Fibroblast of lung (primary cell): ENCODE data around the gene PPIH. TPM values are rescaled to one million over a fixed set of nuclear protein-coding genes. Genes with fewer than 3 reads are reported as not detected.
"Not testable (repeated sequence)": the region's sequence is repeated elsewhere in the genome, so short reads cannot be mapped to it uniquely, and the experiment has no call there.

Source experiments
- DNase-seq, 2 donors: peaks; one replicate each; pipeline versions ENCODE4 v3.0.0 to v3.0.0-alpha.2; 2010; ENCODE audit warnings: low read depth in 2 of 2
- H2AFZ ChIP-seq: 2 replicates; pipeline ENCODE4 v1.5.1; 2012; ENCODE audit warnings: low read length, control low read depth, inconsistent platforms
- H3K27ac ChIP-seq: 2 replicates; pipeline ENCODE4 v1.5.1; 2011; ENCODE audit warnings: low read length, control low read depth; ENCODE audit not compliant: insufficient read depth
- H3K27me3 ChIP-seq: 2 replicates; pipeline ENCODE4 v1.5.1; 2011; ENCODE audit warnings: mild to moderate bottlenecking, low read length; ENCODE audit not compliant: control insufficient read depth, insufficient read depth
- H3K36me3 ChIP-seq: 2 replicates; pipeline ENCODE4 v1.5.1; 2011; ENCODE audit warnings: low read length; ENCODE audit not compliant: control insufficient read depth, insufficient read depth
- H3K4me1 ChIP-seq: 2 replicates; pipeline ENCODE4 v1.5.1; 2011; ENCODE audit warnings: low read length; ENCODE audit not compliant: control insufficient read depth, insufficient read depth; ENCODE audit errors: extremely low read depth
- H3K4me2 ChIP-seq: 2 replicates; pipeline ENCODE4 v1.5.1; 2011; ENCODE audit warnings: low read length, control low read depth; ENCODE audit not compliant: insufficient read depth; ENCODE audit errors: extremely low read depth
- H3K4me3 ChIP-seq, 4 experiments: fragments of 200-600 bp in 1 of 4; sonication (generic) in 1 of 4; replicated peaks in 1 of 4; 2 replicates each; pipeline ENCODE4 v1.5.1; 2011 to 2016; ENCODE audit warnings: low read length in 4 of 4, low read depth in 3 of 4, mild to moderate bottlenecking in 3 of 4, control low read depth in 2 of 4, inconsistent platforms in 1 of 4, mixed read lengths in 1 of 4; ENCODE audit not compliant: insufficient read depth in 1 of 4; ENCODE audit errors: control extremely low read depth in 1 of 4
- H3K79me2 ChIP-seq: 2 replicates; pipeline ENCODE4 v1.5.1; 2012; ENCODE audit warnings: mild to moderate bottlenecking, low read length, inconsistent platforms; ENCODE audit not compliant: control insufficient read depth, insufficient read depth
- H3K9ac ChIP-seq: 2 replicates; pipeline ENCODE4 v1.5.1; 2011; ENCODE audit warnings: mild to moderate bottlenecking, low read length, control low read depth; ENCODE audit not compliant: insufficient read depth
- H3K9me3 ChIP-seq: 2 replicates; pipeline ENCODE4 v1.5.1; 2012; ENCODE audit warnings: low read depth, low read length; ENCODE audit not compliant: control insufficient read depth, insufficient read depth
- H4K20me1 ChIP-seq: 2 replicates; pipeline ENCODE4 v1.5.1; 2011; ENCODE audit warnings: low read length; ENCODE audit not compliant: control insufficient read depth, insufficient read depth; ENCODE audit errors: extremely low read depth
- EZH2 ChIP-seq: IDR thresholded peaks from 2 replicates; pipeline ENCODE4 v1.5.1; 2012; ENCODE audit warnings: low read length, control low read depth, mild to moderate bottlenecking; ENCODE audit errors: missing control alignments
- polyA plus RNA-seq, 2 donors: library from polyadenylated mRNA; depleted of rRNA in 1 of 2; stranded (reverse) in 1 of 2; unstranded in 1 of 2; fragments of >200 nt; gene quantifications; 2 replicates each; pipeline ENCODE4 v1.2.1, GENCODE V29; 2011 to 2012; ENCODE audit warnings: missing spikeins in 1 of 2
- total RNA-seq: library from RNA; depleted of rRNA; stranded (reverse); fragments of >200 nt; gene quantifications from 2 replicates; pipeline ENCODE4 v1.2.1, GENCODE V29; 2014
- TF ChIP-seq, protein P1 (sequence below), 2 donors: IDR thresholded peaks in 1 of 2; conservative IDR thresholded peaks in 1 of 2; 1 replicate in 1 of 2; 2 replicates in 1 of 2; pipeline ENCODE4 v1.5.1; 2011 to 2012; ENCODE audit warnings: low read length in 2 of 2, control low read depth in 1 of 2, inconsistent platforms in 1 of 2, low read depth in 1 of 2, mild to moderate bottlenecking in 1 of 2

The PPIH gene
- total and polyA plus RNA-seq, 2 donors (not counting 1 experiment from before 2014, with no cell fraction given): 19.0 to 32.3 TPM

DNA sequence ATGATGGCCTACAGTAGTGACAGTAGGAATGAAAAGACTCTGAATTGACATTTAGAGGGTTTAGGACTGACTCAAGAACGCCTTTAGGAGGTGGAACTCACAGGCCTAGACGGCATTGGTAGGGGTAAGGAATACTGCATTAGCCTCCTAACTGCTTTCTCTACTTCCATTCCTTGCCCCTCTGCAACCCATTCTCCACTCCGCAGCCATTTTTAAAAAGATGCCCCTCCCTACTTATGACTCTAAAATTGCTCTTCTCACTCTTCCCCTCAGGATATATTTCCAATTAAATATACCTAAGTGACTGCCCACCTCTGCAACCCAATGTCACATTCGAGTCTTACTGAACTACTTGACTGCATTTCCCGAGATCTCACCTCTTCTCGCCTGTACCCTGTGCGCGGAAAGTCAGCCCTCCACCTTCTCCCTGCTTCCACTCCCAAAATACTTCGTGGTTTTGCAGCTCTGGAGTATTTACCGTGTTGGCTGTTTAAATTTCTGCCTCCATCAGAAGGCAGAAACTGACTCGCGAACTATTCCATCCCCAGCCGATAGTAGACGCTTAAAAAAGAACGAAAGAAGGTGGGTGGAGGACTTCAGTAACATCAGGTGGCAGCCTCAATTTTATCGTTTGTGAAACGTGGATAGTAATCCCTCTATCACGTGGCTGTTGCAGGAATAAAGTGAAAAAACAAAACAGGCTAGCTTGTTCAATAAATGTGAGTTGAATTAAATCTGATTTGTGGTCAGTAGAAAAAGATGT, 22.9 kb downstream of the PPIH start:
- Histone ChIP-seq H3K4me2 (peak overlapping the region; percentile 48), H3K9ac (no peak overlapping the region), H3K36me3 (peaks cover 3% of the 10 kb centered on the region), H3K9me3 (no peaks in the 10 kb centered on the region), H3K79me2 (peaks cover 33% of the 10 kb centered on the region), H2AFZ (peak overlapping the region; percentile 79), H3K27ac (peak overlapping the region; percentile 81), H3K4me3 (peak overlapping the region; percentile 52 to 91 (median 72)), H4K20me1 (peaks cover 3% of the 10 kb centered on the region), H3K27me3 (no peaks in the 10 kb centered on the region), H3K4me1 (peaks cover 12% of the 10 kb centered on the region)
- peak; percentile 39 to 40 for DNase-seq
- TF ChIP-seq EZH2: no peak
- TF ChIP-seq, protein P1, sequence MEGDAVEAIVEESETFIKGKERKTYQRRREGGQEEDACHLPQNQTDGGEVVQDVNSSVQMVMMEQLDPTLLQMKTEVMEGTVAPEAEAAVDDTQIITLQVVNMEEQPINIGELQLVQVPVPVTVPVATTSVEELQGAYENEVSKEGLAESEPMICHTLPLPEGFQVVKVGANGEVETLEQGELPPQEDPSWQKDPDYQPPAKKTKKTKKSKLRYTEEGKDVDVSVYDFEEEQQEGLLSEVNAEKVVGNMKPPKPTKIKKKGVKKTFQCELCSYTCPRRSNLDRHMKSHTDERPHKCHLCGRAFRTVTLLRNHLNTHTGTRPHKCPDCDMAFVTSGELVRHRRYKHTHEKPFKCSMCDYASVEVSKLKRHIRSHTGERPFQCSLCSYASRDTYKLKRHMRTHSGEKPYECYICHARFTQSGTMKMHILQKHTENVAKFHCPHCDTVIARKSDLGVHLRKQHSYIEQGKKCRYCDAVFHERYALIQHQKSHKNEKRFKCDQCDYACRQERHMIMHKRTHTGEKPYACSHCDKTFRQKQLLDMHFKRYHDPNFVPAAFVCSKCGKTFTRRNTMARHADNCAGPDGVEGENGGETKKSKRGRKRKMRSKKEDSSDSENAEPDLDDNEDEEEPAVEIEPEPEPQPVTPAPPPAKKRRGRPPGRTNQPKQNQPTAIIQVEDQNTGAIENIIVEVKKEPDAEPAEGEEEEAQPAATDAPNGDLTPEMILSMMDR (conservative IDR thresholded peaks at IDR 0.05 in 1 of 2, IDR thresholded peaks at IDR 0.05 in 1 of 2; ENCODE audit: low read depth in 1 of 2, low read length in 2 of 2): no peak

DNA sequence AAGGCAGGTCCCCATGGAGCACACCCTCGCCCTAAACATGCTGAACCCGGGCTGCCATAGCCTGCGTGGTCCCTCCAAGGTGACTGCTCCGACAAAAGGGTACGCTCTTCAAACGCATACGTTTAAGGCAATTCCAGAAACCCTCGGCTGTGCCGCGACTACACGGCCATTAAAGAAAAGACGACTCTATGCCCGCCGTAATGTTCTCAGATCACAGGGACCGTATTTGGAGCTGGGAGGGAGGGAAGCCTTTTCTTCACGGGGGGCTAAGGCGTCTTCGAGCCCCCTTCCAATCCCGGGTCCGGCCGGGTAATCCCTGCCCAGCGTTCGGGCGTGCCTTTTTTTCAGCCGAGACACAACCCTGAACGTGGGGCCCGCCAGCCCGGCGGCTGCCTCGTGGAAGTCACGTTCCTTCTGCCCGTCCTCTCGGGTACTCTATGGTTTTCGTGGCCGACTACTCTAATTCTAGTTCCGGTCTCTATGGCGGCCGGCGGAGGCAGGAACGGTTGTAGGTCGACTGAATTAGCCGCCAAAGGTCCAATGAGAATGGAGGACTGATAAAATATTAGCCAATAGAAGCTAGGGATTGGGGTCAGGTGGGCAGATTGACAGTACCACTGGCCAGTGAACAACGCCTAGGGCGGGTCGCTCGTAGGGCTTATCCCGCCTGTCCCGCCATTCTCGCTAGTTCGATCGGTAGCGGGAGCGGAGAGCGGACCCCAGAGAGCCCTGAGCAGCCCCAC, 23.7 kb downstream of the PPIH start, which contains the start of gene YBX1:
TSS of gene YBX1 (plus strand) at position 678 of the 743 bp plus-strand sequence. CDS start 148 bp downstream, outside the sequence.
- H4K20me1 ChIP-seq: peaks cover 3% of the 10 kb centered on the region
- peak within 1 kb of the TSS; percentile 74 for H3K9ac ChIP-seq
- peak within 1 kb of the TSS; percentile 81 for H3K27ac ChIP-seq
- no peaks in the 10 kb centered on the region for H3K9me3 ChIP-seq
- DNase-seq: peak; percentile 98 to 99
- H3K4me3 ChIP-seq: peak within 1 kb of the TSS; percentile 61 to 95 (median 78)
- peaks cover 12% of the 10 kb centered on the region for H3K4me1 ChIP-seq
- peak within 1 kb of the TSS; percentile 63 for H2AFZ ChIP-seq
- H3K79me2 ChIP-seq: peaks cover 41% of the 10 kb centered on the region
- H3K27me3 ChIP-seq: no peaks in the 10 kb centered on the region
- H3K36me3 ChIP-seq: peaks cover 3% of the 10 kb centered on the region
- H3K4me2 ChIP-seq: peak within 1 kb of the TSS; percentile 96
- TF ChIP-seq EZH2: no peak
- TF ChIP-seq, protein P1 (conservative IDR thresholded peaks at IDR 0.05 in 1 of 2, IDR thresholded peaks at IDR 0.05 in 1 of 2; ENCODE audit: low read depth in 1 of 2, low read length in 2 of 2): no peak

DNA sequence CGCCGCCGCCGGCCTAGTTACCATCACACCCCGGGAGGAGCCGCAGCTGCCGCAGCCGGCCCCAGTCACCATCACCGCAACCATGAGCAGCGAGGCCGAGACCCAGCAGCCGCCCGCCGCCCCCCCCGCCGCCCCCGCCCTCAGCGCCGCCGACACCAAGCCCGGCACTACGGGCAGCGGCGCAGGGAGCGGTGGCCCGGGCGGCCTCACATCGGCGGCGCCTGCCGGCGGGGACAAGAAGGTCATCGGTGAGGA, 24.2 kb downstream of the PPIH start:
- H3K27me3 ChIP-seq, H3K4me2 ChIP-seq, H3K36me3 ChIP-seq, H3K9me3 ChIP-seq, DNase-seq, H4K20me1 ChIP-seq, H2AFZ ChIP-seq: not testable (repeated sequence)
- peak overlapping the region; percentile 52 to 91 (median 72) for H3K4me3 ChIP-seq
- peak overlapping the region; percentile 81 for H3K27ac ChIP-seq
- H3K79me2 ChIP-seq: peaks cover 46% of the 10 kb centered on the region
- peak overlapping the region; percentile 74 for H3K9ac ChIP-seq
- peaks cover 12% of the 10 kb centered on the region for H3K4me1 ChIP-seq
